Stimulated activated CD4-positive, alpha-beta T cell treated with anti-CD3 and anti-CD28 coated beads, Interleukin-2, amount 100 ng/mL, for 24 hours (primary cell): Measurements from ENCODE around the gene BMS1.
"Not testable (repeated sequence)": the region's sequence is repeated elsewhere in the genome, so short reads cannot be mapped to it uniquely, and the experiment has no call there.

ENCODE experiments used
- DNase-seq, 2 donors: peaks; one replicate each; pipeline ENCODE4 v3.0.0-alpha.2; 2020

Gene BMS1

DNA sequence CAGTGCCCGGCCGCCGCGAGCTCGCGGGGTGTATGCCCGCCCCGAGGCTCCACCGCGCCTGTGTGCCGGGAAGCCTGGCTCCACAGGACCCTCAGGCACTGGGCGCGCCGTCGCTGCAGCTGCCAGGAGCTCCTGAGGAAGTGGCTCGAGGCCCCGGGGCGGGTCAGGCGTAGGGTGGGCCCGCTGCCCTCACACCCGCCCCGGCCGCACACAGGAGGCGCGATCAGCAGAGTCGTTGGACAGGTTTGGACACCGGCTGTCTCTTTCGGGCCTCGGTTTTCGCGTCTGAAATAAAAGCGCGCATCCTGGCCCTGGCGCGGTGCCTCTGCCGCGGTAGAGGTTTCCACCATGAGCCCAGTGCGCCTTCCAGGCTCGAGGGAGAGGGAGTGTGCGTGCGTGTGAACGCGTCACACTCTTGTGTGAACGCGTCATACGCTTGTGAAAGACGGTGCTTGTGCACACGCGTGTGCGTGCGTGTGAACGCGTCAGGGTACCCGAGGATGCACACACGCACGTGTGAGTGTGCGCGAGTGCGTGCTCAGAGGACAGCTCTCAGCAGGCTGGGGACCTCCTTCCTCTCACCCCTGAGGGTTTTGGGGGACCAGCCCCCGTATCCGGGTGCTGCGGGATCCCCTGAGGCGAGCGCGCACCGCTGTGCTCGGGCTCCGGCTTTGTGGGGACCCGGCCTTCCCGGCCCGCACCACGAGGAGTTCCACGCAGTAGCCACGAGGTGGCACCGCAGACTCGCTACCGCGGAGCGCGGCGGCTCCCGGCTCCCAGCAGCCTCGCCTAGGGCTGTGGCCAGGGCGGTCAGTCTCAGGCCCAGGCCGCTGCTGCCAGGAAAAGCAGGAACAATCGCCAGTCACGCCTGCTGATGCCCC lies 83.8 kb downstream of the BMS1 start:
- DNase-seq, result peak; percentile 39 to 62

DNA sequence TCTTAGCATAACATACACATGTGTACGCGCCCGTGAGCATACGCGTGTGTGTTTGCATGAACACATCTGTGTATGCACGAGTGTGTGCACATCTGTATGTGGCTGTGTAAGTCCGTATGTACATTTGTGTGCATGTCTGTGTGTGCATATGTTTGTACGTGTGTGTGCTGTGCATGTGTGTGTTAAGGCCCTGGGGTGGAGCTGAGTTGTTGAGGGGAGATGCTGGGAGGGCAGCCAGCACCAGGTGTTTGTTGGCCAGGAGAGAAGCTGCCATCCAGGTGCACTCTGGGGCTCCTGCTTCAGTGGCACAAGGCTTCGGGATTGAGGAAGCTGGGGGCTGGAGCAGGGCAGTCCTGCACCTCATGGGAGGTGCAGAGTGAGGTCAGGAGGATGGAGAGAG lies 85.0 kb downstream of the BMS1 start:
- no peak for DNase-seq

DNA sequence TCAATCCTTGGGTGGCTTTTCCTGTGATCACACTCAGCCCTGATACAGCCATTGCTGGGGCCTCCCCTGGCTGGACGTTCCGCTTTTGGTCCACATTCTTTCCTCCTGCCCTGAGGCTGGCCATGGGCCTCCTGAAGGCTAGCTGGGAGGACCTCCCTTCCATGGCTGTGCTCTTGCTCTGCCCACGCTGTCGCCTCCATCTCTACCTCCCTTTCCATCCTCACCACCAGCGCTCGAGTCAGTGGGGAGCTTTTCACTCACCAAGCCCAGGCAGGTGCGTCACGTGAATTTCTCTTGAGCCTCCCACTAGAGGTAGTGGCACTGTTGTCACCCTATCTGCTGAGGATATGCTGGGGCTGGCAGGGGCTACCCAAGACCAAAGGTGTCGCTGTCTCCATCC lies 85.9 kb downstream of the BMS1 start:
- DNase-seq, result no peak

DNA sequence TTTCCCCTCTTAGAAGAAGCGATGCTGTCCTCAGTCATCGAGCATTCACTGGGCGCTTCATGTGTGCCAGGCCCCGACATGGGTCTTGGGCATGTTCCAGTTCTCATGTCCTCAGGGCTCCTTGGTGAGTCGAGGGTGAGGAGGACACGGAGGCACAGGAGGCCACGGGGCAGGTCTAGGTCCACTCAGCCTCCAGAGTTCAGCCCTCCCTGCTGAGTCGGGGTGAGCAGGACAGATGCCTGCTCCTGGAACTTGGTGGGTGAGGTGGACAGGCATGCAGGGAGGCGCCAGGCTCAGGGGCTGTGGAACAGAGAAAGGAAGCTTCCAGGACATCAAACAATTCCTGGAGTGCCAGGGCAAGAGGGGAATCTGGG lies 87.4 kb downstream of the BMS1 start:
- DNase-seq, result no peak

DNA sequence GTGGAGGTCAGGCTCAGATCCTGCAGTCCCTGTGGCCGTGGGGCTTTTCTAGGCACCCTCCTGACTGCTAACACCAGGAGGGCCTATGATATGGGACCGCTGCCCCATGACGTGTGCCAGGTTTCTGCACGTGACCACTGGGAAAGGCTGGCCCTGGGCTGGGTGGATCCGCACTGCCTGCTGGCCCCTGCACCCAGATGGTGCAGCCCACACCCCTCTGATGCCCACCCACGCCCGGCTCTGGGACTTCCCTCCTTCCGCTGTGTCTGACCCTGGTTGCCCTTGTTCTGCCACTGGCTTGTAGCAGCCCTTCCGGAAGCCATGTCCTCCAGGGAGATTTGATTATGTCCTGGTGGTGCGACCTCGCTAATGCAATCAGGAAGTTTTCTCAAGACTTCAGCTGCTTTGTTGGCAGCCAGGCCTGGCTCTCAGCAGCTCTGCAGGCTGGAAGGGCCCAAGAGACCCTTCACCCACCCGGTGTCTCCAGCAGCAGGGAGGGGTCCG lies 88.6 kb downstream of the BMS1 start:
- not testable (repeated sequence) for DNase-seq

DNA sequence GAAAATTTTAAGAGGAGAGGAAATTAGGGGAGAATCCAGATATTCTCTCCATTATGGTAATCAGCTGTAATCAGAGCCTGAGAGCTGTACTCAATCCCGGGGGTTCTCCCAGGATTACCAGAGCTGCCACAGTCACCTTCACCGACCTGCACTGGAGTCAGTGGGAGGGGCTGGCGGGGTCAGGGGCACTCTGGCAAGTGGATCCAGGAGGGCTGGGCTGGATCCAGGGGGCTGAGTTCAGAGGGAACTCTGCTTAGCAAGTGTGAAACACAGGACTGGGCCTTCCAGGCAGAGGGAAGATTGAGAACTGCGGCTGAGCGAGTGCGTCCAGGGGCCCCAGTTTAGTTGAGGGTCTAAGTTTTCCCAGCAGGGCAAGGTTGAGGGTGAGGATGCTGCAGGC lies 89.2 kb downstream of the BMS1 start:
- DNase-seq, result no peak

DNA sequence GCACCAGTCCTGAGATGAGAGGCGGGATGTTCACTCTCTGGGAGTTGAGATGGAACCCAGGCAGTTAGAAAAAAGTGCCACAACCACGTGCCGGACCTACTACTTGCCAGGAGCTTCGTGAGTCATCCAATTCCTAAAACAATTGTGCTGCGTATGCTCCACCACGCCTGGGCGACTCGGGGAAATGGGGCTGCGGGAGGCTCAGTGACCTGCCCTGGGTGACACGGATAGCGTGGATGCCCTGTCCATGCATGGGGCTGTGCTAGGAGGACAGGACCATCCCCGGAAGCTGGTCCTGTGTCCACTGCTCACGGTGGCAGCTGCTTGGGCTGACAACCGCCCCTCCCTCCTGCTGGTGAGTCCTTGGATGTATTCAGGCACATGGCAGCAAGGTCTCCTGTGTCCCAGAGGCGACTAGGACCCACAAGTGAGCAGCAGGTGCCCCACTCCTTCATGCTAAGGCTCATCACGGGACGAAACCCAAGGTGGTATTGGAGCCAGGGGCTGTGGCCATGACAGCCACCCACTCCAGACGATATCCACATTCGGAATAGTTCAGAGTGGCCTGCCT lies 90.4 kb downstream of the BMS1 start:
- DNase-seq, result no peak

DNA sequence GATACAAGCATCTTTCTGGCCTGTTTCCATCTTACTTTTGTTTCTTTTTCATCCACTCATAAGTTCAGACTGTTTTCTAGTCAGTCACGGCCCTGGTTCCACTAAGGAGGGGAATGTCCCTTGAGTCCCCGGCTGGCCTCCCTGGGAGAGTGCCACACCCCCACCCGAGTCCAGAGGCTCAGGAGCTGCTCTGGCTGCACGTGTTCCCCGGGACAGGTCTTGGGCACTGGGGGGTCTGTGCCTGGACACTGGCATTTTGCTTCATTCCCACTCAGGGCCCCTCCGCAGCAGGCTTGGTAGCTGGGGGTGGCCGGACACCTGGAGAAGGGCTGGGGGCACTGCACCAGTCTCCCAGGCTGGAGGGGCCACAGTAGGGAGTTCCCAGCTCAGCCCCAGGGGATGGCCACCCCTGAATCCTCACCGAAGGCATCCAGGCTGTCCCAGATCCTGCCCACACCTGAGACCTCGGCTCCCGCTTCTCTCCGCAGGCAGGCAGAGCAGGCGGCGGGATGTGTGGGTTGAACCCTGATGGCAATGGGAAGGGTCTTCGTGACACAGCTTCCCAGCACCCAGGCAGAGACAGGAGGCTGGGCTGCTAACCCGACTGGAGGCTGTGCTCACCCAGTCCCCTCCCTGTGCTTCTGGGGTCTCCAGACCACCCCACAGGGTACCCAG lies 92.3 kb downstream of the BMS1 start:
- DNase-seq, result no peak

DNA sequence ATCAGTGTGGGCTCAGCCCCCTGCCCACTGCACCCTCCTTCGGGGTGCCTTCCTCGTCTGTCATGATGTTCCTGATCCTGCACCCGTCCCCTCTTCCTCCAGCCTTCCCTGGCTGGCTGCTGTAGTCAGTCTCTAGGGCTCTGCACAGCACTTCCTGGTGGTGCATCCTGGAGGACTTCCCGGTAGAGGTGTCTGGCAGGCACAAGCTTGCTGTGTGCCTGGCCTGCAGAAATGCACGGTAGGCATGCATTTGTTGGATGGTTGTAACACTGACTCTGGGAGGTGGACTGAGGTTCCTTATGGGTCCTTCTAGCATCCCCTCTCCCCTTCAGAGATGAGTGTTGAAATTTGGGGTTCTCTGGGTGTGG lies 92.8 kb downstream of the BMS1 start:
- DNase-seq, result no peak

DNA sequence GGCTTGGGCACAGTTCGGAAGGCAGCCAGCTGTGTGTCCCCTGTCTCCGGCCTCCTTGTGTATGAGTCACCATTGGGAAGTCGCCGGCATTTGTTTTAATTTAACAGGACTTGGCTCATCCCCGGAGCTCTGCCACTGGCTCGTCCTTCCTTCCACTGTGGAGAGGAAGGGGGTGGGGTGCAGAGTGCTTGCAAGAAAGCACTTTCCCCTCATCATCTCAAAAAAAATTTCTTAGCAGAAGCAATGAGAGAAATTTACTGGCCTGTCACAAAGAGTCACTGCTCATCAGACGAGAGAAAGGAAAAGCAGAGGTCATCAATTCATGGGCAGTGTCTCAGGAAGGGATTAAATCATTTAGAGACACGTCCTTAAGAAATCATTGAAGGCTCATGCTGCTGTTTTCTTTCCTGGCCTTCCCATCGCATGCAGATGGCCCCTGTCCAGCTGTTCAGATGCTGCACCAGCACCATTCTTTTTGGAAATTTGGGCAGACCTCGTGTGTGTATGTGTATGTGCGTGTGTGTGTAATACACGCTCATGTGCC lies 93.3 kb downstream of the BMS1 start:
- DNase-seq, result no peak

DNA sequence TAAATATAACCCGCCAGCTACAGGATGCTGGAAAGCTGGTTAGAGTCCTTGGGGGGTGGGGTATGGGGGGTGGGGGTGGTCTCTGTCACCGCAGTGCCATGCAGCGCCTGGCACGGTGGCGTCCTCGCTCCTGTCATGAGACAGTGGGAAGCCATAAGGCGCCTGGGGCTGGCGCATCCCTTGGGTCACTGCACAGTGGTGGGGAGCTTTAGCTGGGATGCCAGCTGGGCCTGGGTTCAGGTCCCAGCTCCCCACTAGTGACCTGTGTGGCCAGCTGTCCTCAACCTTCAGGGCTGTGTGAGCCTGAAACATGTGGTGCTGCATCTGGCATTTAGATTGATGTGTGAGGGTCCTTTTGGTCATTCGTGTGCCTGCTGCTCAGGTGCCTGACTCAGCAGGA lies 93.9 kb downstream of the BMS1 start:
- no peak for DNase-seq

DNA sequence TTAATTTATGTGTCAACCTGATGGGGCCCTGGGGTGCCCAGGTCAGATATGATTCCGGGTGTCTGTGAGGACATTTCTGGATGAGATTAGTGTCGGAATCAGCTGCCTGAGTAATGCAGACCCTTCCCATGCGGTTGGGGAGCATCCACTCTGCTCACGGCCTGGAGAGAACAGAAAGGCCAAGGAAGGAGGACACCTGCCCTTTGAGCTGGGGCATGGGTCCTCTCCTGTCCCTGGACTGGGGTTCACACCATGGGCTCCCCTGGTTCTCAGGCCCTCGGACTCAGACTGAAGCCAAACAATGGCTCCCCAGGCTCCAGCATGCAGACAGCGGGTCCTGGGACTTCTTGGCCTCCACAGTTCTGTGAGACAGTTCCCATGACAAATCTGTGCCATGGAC lies 94.3 kb downstream of the BMS1 start:
- no peak for DNase-seq

DNA sequence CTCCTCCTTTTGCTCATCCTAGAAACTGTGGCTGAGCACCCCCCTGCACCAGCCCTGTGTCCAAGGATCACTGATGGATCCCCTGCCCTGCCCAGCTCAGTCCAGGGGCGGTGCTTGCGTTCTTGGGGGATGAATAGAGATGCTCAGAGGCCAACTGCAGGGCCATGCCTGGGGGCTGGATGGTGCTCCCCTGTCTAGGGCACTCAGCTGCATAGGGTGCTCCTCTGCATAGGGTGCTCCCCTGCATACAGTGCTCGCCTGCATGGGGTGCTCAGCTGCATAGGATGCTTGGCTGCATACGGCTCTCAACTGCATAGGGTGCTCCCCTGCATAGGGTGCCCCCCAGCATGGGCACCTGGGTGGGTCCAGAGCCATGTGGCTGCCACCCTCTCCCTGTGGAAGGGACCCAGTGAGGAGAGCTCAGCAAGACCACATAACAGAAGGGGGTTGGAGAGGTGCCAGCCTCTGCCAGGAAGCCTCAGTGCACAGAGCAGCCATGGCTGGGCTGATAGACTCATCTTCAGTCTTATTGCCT lies 95.0 kb downstream of the BMS1 start:
- no peak for DNase-seq

DNA sequence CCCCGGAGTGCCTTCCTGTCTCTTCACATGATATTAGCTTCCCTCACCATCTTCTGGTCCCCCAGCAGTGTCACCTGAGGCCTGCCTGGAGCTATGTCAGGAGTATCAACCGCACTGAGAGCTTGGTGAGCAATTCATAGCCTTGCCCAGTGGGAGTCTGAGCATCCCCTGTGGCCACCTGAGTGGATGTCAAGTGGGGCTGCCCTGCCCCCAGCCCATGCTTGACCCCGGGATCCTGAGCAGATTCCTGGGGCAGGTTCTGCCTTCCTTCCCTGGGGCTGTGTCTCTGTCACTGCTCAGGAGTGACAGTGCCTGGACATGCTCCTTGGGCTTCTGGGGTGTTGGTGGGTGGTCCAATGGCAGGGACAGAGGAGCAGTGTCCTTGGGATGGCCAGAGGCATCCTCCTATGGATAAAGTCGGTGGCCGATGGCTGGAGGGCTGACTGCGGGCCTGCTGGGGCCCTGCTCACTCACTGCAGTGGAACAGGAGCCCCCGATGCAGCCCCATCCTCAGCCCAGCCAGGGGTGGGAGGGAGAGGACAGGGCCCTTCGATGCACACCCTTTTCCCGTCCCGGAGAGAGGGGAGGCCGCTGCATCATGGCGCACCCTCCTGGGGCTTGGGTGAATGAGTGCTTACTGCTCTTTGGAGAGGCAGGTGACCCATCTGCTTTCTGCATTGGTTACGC lies 95.7 kb downstream of the BMS1 start:
- no peak for DNase-seq

DNA sequence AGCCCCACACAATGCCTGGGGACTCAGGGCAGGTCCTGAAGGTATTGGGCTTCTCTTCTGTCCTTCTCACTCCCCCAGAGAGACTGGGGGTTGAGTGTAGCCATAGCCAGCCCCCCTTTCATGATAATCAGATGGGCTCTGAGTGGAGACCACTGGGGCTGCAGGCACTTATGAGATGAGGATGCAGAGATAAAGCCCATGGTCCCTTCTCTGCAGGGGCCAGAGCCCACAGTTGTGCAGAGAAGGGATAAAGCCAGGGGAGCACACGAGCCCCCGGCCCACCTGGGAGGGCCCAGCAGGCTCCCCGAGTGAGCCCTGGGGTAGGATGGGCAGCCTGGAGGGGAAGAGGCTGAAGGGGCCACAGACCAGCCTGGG lies 96.2 kb downstream of the BMS1 start:
- DNase-seq, result no peak

DNA sequence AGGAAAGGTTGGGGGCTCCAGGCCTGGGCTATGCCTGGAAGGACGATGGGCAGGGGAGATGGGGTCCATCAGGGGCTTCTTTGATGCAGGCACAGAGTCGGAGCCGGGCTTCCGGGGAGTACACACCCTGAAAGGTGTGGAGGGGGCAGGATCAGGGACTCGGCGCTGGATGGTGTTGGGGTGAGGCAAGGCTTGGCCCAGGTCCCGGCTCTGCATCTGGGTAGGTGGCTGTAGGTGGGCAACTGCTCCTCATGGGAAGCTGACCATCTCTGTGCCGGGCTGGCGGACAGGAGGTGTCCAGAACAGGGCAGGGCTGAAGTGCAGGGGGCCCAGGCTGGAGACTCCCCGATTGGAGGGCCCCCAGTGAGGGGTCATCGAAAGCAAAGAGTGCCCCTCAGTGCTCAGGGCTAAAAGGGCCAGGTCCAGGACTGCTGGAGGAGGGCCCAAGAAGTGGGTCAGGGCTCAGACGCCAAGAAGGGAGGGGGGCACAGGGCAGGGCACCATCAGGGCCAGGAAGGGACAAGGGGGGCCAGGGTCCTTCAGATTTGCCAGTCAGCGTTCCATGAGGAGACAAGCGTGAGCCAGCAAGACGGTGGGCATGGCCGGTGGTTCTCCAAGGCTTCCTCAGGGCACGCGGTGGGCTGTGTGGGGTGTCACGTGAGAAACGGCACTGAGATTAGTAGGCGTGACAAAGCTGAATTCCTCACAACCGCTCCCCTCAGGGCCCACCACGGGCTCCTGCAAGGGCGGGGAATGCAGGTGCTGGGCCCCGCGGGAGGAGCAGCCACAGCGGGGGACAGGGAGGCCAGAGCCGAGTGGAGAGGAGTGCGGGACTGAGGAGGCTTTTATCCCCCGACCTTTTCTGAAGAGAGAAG lies 97.0 kb downstream of the BMS1 start:
- DNase-seq, result no peak

DNA sequence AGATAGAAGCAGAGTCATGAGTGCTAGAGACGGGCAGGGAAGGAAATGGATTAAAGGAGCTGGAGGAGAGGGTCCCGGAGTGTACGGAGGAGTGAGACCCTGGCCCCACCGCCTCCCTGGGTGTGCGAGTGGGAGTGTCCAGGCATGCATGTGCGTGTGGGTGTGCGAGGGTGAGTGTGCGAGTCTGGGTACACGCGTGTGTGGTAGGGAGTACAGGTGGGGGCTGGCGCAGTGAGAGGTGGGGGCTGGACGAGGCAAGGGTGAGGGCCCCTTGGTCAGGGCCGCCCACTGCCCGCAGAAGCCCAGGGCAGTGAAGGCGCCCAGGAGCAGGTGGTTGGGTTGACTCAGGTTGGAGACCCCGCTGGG lies 97.6 kb downstream of the BMS1 start:
- DNase-seq, result no peak

DNA sequence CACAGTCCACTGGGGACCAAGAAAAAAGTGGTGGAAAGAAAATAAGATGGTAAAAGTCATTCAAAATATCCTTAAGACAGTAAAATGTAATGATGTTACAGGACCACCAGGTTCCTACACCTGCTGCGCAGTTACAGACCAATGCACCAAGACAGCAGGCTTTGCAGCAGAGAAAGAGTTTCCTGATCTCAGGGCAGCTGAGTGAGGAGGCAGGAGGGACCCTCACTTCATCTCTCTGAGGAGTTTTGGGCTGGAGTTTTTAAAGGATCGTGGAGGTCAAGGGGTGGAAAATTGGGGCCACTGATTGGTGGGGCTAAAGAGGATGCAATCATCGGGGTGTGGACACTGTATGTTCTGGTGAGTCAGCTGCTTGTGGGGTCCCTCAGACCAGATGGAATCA lies 100.0 kb downstream of the BMS1 start:
- no peak for DNase-seq
